Activated CD8-positive, alpha-beta T cell treated with anti-CD3 and anti-CD28 coated beads, Interleukin-2, amount 10 ng/mL, durations not matched to agents 7 days and 5 days (primary cell): Measurements from ENCODE around the gene SHKBP1. TPM values are rescaled to one million over a fixed set of nuclear protein-coding genes. Genes with fewer than 3 reads are reported as not detected.

Experiments used
- ATAC-seq: fragments of 150-1000 bp; cut with Tn5 transposase; one replicate; pipeline ENCODE4 v1.10.0; 2021; ENCODE audit warnings: moderate library complexity
- CTCF ChIA-PET: fragments of 350-600 bp; sonication (Branson Sonifier 250); formaldehyde crosslinking; loops from one replicate; lab custom pipeline; 2021; ENCODE audit warnings: antibody characterized with exemption; lab: Charles Lee
- POLR2A ChIA-PET: fragments of 350-600 bp; sonication (Branson Sonifier 250); formaldehyde crosslinking; loops from one replicate; lab custom pipeline; 2021; ENCODE audit warnings: antibody characterized with exemption; lab: Charles Lee
- DNase-seq: peaks from one replicate; pipeline ENCODE4 v3.0.0-alpha.2; 2020
- H3K27ac Mint-ChIP-seq: one replicate; pipeline ENCODE4 v1.8.0; 2021; ENCODE audit warnings: mild to moderate bottlenecking, mixed read lengths
- H3K27me3 Mint-ChIP-seq: one replicate; pipeline ENCODE4 v1.8.0; 2021; ENCODE audit warnings: low read depth, mixed read lengths
- H3K36me3 Mint-ChIP-seq: one replicate; pipeline ENCODE4 v1.8.0; 2021; ENCODE audit warnings: low read depth, mixed read lengths
- H3K4me1 Mint-ChIP-seq: one replicate; pipeline ENCODE4 v1.8.0; 2021; ENCODE audit warnings: low read depth, mixed read lengths
- H3K4me3 Mint-ChIP-seq: one replicate; pipeline ENCODE4 v1.8.0; 2021; ENCODE audit warnings: mild to moderate bottlenecking, mixed read lengths
- H3K9me3 Mint-ChIP-seq: one replicate; pipeline ENCODE4 v1.8.0; 2022; ENCODE audit warnings: mixed read lengths; ENCODE audit not compliant: insufficient read depth
- total RNA-seq, 2 experiments: library from RNA; stranded (reverse); gene quantifications; one replicate each; pipeline ENCODE4 v1.2.3, GENCODE V29; 2021

SHKBP1 gene
- total RNA-seq, 2 experiments from 2014 or later: 116 to 124 TPM

DNA sequence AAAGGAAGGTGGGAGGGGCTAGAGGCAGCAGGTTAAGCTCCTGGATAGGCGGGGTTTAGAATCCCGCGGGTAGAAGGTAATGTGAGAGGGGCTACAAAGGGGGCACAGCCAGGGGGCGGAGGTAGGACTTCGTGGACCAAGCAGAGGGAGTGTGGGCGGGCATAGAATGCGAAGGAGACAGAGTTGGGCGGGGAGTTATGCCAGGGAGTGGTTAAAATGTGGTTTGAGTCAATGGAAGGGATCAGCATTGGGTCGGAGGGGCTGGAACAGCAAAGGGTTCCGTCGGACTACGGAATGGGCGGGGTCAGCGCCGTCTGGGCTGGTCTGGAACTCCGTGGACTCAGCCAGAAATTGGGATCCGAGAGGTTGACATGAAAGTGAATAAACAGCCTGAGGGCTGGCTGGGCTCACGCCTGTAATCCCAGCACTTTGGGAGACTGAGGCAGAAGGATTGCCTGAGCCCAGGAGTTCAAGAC, 27.5 kb downstream of the SHKBP1 start:
- DNase-seq: no peak
- ChIA-PET POLR2A (interaction anchor here (0.7 to 4.0 kb wide), 2 partner anchors 10 to 26 kb away, joined by 3 to 33 read pairs; no protein-coding TSS in a partner anchor), CTCF (interaction anchor here (0.8 to 8.5 kb wide), 16 partner anchors 9 to 183 kb away, joined by 3 to 62 read pairs (median 6); partner anchors contain the start of genes ACTMAP, BLVRB, RAB4B and SNRPA)
- Mint-ChIP-seq H3K36me3 (no peaks in the 10 kb centered on the region), H3K4me3 (peak overlapping the region; percentile 80), H3K9me3 (no peaks in the 10 kb centered on the region), H3K4me1 (peaks cover 78% of the 10 kb centered on the region), H3K27ac (peak overlapping the region; percentile 92), H3K27me3 (peaks cover 29% of the 10 kb centered on the region)
- no peak for ATAC-seq

DNA sequence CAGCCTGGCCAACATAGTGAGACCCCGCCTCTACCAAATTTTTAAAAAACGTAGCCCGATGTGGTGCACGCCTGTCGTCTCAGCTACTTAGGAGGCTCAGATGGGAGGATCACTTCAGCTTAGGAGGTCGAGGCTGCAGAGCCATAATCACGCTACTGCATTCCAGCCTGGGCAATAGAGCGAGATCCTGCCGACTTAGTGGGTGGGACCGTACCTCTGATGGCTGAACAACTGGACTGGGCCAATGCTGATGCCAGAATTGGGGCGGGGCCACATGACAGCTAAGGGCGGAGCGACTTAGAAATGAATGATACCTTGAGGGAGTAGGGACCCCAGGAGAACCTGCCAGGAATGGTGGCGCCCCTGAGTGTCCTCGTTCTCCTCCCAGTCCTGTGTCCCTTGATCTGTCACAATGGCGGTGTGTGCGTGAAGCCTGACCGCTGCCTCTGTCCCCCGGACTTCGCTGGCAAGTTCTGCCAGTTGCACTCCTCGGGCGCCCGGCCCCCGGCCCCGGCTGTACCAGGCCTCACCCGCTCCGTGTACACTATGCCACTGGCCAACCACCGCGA, 28.1 kb downstream of the SHKBP1 start:
- ChIA-PET CTCF (interaction anchor here (0.8 to 8.5 kb wide), 15 partner anchors 10 to 300 kb away, joined by 3 to 62 read pairs (median 5); partner anchors contain the start of genes BLVRB and RAB4B), POLR2A (interaction anchor here (0.9 to 4.0 kb wide), 5 partner anchors 10 to 174 kb away, joined by 3 to 33 read pairs (median 3); partner anchors contain the start of gene RAB4B)
- H3K27me3 Mint-ChIP-seq: peaks cover 23% of the 10 kb centered on the region
- H3K36me3 Mint-ChIP-seq: no peaks in the 10 kb centered on the region
- DNase-seq (peak; percentile 44), ATAC-seq (peak; percentile 0)
- no peaks in the 10 kb centered on the region for H3K9me3 Mint-ChIP-seq
- peak overlapping the region; percentile 80 for H3K4me3 Mint-ChIP-seq
- peaks cover 77% of the 10 kb centered on the region for H3K4me1 Mint-ChIP-seq
- peak overlapping the region; percentile 92 for H3K27ac Mint-ChIP-seq

DNA sequence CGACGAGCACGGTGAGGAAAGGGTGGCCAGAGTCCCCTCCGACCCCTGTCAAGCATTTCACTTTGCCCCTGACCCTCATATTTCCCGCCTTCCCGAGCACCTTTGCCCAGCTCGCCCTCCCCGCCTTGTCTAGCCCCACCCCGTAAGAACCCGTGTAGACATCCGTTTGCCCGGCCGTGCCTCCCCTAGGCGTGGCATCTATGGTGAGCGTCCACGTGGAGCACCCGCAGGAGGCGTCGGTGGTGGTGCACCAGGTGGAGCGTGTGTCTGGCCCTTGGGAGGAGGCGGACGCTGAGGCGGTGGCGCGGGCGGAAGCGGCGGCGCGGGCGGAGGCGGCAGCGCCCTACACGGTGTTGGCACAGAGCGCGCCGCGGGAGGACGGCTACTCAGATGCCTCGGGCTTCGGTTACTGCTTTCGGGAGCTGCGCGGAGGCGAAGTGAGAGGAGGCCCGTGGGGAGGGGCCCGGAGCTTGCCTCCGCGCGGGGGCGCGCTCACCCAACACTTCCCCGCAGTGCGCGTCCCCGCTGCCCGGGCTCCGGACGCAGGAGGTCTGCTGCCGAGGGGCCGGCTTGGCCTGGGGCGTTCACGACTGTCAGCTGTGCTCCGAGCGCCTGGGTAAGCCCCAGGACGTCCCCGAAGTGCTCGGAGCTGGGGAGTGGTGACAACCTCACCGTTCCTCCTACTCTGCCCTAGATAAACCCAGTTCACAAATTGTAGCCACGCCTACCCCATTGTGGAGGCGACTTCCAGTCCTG, 28.7 kb downstream of the SHKBP1 start:
- H3K36me3 Mint-ChIP-seq: no peaks in the 10 kb centered on the region
- DNase-seq: peak; percentile 92
- POLR2A ChIA-PET: interaction anchor here (0.9 to 4.0 kb wide), 5 partner anchors 9 to 173 kb away, joined by 3 to 33 read pairs (median 3); partner anchors contain the start of gene RAB4B
- peaks cover 81% of the 10 kb centered on the region for H3K4me1 Mint-ChIP-seq
- H3K27me3 Mint-ChIP-seq: peaks cover 19% of the 10 kb centered on the region
- ATAC-seq: peak; percentile 57
- CTCF ChIA-PET: interaction anchor here (0.8 to 8.5 kb wide), 15 partner anchors 9 to 704 kb away, joined by 3 to 62 read pairs (median 4); partner anchors contain the start of genes BLVRB and RAB4B
- H3K27ac Mint-ChIP-seq: peak overlapping the region; percentile 92
- H3K9me3 Mint-ChIP-seq: no peaks in the 10 kb centered on the region
- H3K4me3 Mint-ChIP-seq: peak overlapping the region; percentile 80

DNA sequence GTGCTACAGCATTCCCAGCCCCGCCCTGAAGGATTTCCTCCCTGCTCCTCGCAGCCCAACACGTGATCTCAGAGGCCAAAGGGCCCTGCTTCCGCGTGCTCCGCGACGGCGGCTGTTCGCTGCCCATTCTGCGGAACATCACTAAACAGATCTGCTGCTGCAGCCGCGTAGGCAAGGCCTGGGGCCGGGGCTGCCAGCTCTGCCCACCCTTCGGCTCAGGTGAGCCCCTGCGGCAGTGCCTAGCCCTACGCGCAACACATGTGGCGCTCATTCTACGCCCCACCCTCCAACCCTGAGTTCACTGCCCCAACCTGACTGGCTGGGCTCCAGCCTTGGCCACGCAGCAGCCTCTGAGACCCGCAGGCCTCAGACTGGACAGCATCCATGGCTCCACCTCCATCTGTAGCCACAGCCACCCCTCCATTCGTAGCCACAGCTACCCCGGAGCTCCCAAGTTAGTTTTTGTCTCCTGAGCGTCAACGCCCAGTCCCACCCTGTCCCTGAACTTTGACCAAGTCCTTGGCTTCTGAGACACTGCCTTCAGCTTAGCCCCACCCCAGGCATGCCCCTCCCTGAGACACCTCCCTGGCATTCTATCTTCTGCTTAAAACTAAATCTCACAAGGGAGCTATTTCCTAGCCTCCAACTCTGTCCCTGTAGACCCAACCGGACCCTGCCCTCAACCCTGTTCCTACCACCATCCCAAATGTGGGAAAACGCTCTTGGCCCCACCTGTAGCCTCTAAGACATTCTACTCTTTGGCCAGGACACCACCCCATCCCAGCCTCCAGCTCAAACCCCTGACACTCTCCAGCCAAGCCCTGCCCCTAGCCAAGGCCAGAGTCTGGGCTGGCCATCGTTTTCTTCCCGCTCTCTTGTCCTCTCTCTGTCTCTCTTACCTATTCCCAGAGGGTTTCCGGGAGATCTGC, 30.9 kb downstream of the SHKBP1 start:
- H3K9me3 Mint-ChIP-seq: no peaks in the 10 kb centered on the region
- H3K27ac Mint-ChIP-seq: peak overlapping the region; percentile 40
- no peak for ATAC-seq
- no peak for DNase-seq
- peaks cover 6% of the 10 kb centered on the region for H3K27me3 Mint-ChIP-seq
- peak overlapping the region; percentile 42 for H3K4me3 Mint-ChIP-seq
- POLR2A ChIA-PET: no interaction called here
- H3K4me1 Mint-ChIP-seq: peaks cover 81% of the 10 kb centered on the region
- CTCF ChIA-PET: interaction anchor here (6.1 kb wide), 1 partner anchor 27 kb away, joined by 58 read pairs; no protein-coding TSS in a partner anchor
- H3K36me3 Mint-ChIP-seq: no peaks in the 10 kb centered on the region

DNA sequence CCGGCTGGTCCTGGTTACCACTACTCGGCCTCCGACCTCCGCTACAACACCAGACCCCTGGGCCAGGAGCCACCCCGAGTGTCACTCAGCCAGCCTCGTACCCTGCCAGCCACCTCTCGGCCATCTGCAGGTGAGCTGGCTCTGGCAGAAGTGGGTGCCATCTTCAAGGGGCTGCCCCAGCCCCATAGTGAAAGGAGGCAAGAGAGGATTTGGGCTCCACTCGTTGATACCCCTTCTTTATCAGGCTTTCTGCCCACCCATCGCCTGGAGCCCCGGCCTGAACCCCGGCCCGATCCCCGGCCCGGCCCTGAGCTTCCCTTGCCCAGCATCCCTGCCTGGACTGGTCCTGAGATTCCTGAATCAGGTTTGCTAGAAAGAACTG, 31.6 kb downstream of the SHKBP1 start:
- Mint-ChIP-seq H3K27ac (peak overlapping the region; percentile 64), H3K4me3 (peak overlapping the region; percentile 9), H3K36me3 (no peaks in the 10 kb centered on the region), H3K4me1 (peaks cover 81% of the 10 kb centered on the region), H3K27me3 (peaks cover 1% of the 10 kb centered on the region), H3K9me3 (no peaks in the 10 kb centered on the region)
- no peak for DNase-seq
- POLR2A ChIA-PET: no interaction called here
- no peak for ATAC-seq
- CTCF ChIA-PET: interaction anchor here (1.0 to 3.0 kb wide), 2 partner anchors 27 to 142 kb away, joined by 3 to 21 read pairs; partner anchors contain the start of gene ACTMAP

DNA sequence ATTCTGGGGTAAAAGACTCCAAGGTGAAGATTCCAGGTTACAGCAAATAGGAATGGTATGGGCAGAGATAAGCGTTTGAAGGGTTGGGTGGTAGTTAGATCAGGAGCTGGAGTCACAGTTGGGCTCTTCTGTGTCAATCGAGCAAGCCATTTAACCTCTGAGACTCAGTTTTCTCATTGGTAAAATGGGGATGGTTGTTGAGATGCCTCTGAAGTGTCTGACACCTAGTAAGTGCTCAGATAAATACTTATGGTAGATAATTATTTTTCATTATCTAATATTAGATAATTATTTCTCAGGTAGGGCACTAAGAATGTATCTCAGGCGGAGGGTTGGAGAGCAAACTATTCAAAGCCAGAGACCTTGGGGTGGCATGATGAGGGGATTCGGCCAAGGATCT, 32.3 kb downstream of the SHKBP1 start:
- CTCF ChIA-PET: interaction anchor here (1.0 to 3.0 kb wide), 5 partner anchors 8 to 145 kb away, joined by 3 to 21 read pairs (median 3); partner anchors contain the start of genes ACTMAP and LTBP4
- ATAC-seq (no peak), DNase-seq (no peak)
- H3K4me1 Mint-ChIP-seq: peaks cover 78% of the 10 kb centered on the region
- H3K9me3 Mint-ChIP-seq: no peaks in the 10 kb centered on the region
- H3K4me3 Mint-ChIP-seq: peak overlapping the region; percentile 76
- peak overlapping the region; percentile 91 for H3K27ac Mint-ChIP-seq
- H3K36me3 Mint-ChIP-seq: no peaks in the 10 kb centered on the region
- no peaks in the 10 kb centered on the region for H3K27me3 Mint-ChIP-seq
- POLR2A ChIA-PET: interaction anchor here (1.2 kb wide), 1 partner anchor 107 kb away, joined by 3 read pairs; no protein-coding TSS in a partner anchor

DNA sequence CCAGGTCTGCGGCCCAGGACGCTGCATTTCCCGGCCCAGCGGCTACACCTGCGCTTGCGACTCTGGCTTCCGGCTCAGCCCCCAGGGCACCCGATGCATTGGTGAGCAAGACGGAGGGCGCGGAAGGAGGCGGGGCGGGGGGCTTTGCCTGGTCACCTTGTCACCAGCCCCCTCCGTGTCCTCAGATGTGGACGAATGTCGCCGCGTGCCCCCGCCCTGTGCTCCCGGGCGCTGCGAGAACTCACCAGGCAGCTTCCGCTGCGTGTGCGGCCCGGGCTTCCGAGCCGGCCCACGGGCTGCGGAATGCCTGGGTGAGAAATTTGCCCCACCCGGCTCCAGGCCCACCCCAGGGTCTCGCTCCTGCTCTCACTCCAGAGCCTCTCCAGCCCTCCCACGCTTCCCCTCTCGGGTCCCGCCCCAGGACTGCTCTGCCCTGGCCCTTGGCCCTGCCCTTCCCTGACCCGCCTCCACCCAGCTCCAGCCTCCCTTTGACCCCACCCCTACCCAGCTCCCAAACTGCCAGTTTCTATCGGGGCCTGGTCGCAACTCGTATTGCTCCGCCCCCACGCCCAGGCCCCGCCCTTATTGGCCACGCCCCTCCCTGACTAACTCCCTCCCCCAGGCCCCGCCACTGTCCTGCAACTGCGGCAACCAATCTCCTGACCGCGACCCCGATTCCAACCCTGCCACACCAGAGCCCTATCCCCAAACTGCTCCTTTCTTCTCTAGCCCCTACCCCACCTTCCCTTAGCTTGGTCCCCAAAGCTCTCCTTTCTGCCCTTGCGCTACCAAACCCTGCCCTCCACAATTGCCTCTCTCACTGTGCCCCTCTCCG, 33.1 kb downstream of the SHKBP1 start:
- DNase-seq (peak; percentile 91), ATAC-seq (peak; percentile 54)
- Mint-ChIP-seq H3K36me3 (no peaks in the 10 kb centered on the region), H3K27me3 (no peaks in the 10 kb centered on the region), H3K4me3 (peak overlapping the region; percentile 76), H3K4me1 (peaks cover 78% of the 10 kb centered on the region), H3K9me3 (no peaks in the 10 kb centered on the region), H3K27ac (peak overlapping the region; percentile 91)
- ChIA-PET CTCF (interaction anchor here (1.0 to 3.0 kb wide), 6 partner anchors 9 to 146 kb away, joined by 3 to 21 read pairs (median 4); partner anchors contain the start of genes ACTMAP and LTBP4), POLR2A (interaction anchor here (0.7 to 1.2 kb wide), 4 partner anchors 15 to 168 kb away, joined by 3 read pairs; partner anchors contain the start of gene RAB4B)

DNA sequence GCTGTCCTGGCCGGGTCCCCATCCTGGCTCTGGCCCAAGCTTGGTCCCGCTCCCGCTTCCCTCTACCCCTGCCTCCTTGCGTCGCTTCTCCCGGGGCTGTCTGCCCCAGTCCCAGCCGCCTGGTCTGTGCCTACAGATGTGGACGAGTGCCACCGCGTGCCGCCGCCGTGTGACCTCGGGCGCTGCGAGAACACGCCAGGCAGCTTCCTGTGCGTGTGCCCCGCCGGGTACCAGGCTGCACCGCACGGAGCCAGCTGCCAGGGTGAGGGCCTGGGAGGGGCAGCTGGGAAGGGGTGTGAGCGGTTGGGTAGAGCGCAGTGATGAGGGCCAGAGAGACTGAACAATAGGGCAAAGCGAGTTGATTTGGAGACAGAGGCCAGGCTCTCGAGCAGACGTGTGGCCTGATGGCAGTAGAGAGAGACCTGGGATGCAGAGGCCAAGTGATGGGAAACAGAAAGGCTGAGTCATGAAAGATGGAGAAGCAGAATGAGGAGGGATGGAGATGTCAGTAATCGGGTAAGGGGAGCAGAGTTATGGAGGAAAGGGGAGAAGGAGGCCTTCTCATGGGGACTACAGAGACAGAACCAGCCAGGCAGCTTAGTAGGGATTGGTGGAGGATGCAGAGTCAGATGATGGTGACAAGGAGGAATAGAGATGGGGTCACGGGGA, 33.9 kb downstream of the SHKBP1 start:
- peaks cover 2% of the 10 kb centered on the region for H3K36me3 Mint-ChIP-seq
- DNase-seq: peak; percentile 55
- ATAC-seq: no peak
- ChIA-PET POLR2A (interaction anchor here (1.1 to 1.2 kb wide), 3 partner anchors 16 to 168 kb away, joined by 3 read pairs; partner anchors contain the start of gene RAB4B), CTCF (interaction anchor here (1.2 to 3.0 kb wide), 4 partner anchors 8 to 40 kb away, joined by 3 to 21 read pairs (median 6); partner anchors contain the start of gene LTBP4)
- H3K9me3 Mint-ChIP-seq: no peaks in the 10 kb centered on the region
- H3K4me3 Mint-ChIP-seq: peak overlapping the region; percentile 76
- H3K27me3 Mint-ChIP-seq: no peaks in the 10 kb centered on the region
- H3K4me1 Mint-ChIP-seq: peaks cover 78% of the 10 kb centered on the region
- peak overlapping the region; percentile 91 for H3K27ac Mint-ChIP-seq

DNA sequence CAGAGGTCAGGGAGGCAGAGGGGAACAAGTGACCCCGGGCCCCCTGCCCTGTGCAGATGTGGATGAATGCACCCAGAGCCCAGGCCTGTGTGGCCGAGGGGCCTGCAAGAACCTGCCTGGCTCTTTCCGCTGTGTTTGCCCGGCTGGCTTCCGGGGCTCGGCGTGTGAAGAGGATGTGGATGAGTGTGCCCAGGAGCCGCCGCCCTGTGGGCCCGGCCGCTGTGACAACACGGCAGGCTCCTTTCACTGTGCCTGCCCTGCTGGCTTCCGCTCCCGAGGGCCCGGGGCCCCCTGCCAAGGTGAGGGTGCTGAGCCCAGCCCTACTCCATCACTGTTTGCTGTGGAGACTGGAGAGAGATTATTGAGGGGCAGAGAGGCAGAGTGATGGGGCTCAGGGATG, 34.4 kb downstream of the SHKBP1 start:
- ATAC-seq: no peak
- Mint-ChIP-seq H3K27me3 (no peaks in the 10 kb centered on the region), H3K36me3 (peaks cover 2% of the 10 kb centered on the region), H3K9me3 (no peaks in the 10 kb centered on the region), H3K4me3 (peak overlapping the region; percentile 76), H3K27ac (peak overlapping the region; percentile 91), H3K4me1 (peaks cover 76% of the 10 kb centered on the region)
- DNase-seq: no peak
- ChIA-PET POLR2A (interaction anchor here (1.1 kb wide), 1 partner anchor 167 kb away, joined by 3 read pairs; the partner anchor contains the start of gene RAB4B), CTCF (interaction anchor here (3.0 kb wide), 1 partner anchor 24 kb away, joined by 21 read pairs; no protein-coding TSS in a partner anchor)
